Esophagus squamous epithelium (tissue), 5 donors: ENCODE results near the gene MMP11. TPM values are rescaled to one million over a fixed set of nuclear protein-coding genes. Genes with fewer than 3 reads are reported as not detected.

Source experiments
- DNase-seq: peaks from one replicate; lab custom pipeline; 2025; lab: John Stamatoyannopoulos, UW
- H3K27ac ChIP-seq, 4 donors: fragments of 200-600 bp; sonication (generic); one replicate each; pipeline ENCODE4 v1.5.1; 2016 to 2019; ENCODE audit warnings: mild to moderate bottlenecking in 1 of 4
- H3K27me3 ChIP-seq, 4 donors: fragments of 200-600 bp; sonication (generic); 1 replicate in 3 of 4; 2 replicates in 1 of 4; pipeline versions ENCODE4 v1.5.1 to v1.6.0; 2017 to 2021; ENCODE audit warnings: antibody characterized with exemption in 1 of 4
- H3K36me3 ChIP-seq, 3 donors: fragments of 200-600 bp; sonication (generic); one replicate each; pipeline ENCODE4 v1.5.1; 2016 to 2019
- H3K4me1 ChIP-seq, 3 donors: fragments of 200-600 bp; sonication (generic); one replicate each; pipeline ENCODE4 v1.5.1; 2017 to 2019
- H3K4me3 ChIP-seq, 4 donors: fragments of 200-600 bp; sonication (generic); 1 replicate in 3 of 4; 2 replicates in 1 of 4; pipeline ENCODE4 v1.5.1; 2016 to 2019; ENCODE audit warnings: mild to moderate bottlenecking in 2 of 4, moderate library complexity in 1 of 4
- H3K9me3 ChIP-seq, 3 donors: fragments of 200-600 bp; sonication (generic); one replicate each; pipeline ENCODE4 v1.5.1; 2016 to 2019
- POLR2A ChIP-seq, 4 donors: fragments of 450-650 bp; IDR thresholded peaks; one replicate each; pipeline ENCODE4 v1.6.1; 2017; ENCODE audit warnings: antibody characterized with exemption in 4 of 4, mild to moderate bottlenecking in 4 of 4, moderate library complexity in 3 of 4
- WGBS, 2 donors: methylation state at CpG; one replicate each; pipeline ENCODE4 v1.1.5; 2018; 5-methylcytosine and 5-hydroxymethylcytosine counted together
- intact Hi-C: fragments of 100-400 bp; cut with DNase I; formaldehyde crosslinking; loops from one replicate; pipeline ENCODE4 v1.15.0; 2022
- total RNA-seq, 4 donors: library from RNA; depleted of rRNA; stranded (reverse); fragments of >200 nt; gene quantifications; one replicate each; pipeline ENCODE4 v1.1.0, GENCODE V29; 2016
- TF ChIP-seq, protein P1 (sequence below), 6 experiments: fragments of 450-650 bp in 4 of 6; fragments of 200-600 bp in 2 of 6; sonication (generic) in 2 of 6; IDR thresholded peaks; one replicate each; pipeline ENCODE4 v1.5.1; 2016 to 2019; ENCODE audit warnings: antibody characterized with exemption in 6 of 6, mild to moderate bottlenecking in 4 of 6, moderate library complexity in 4 of 6
- donor health status: DM: yes; HTN: yes; CAD: no.

The MMP11 gene
- total RNA-seq, 4 donors from 2014 or later, result 0.34 to 1.6 (median 1.1) TPM

DNA sequence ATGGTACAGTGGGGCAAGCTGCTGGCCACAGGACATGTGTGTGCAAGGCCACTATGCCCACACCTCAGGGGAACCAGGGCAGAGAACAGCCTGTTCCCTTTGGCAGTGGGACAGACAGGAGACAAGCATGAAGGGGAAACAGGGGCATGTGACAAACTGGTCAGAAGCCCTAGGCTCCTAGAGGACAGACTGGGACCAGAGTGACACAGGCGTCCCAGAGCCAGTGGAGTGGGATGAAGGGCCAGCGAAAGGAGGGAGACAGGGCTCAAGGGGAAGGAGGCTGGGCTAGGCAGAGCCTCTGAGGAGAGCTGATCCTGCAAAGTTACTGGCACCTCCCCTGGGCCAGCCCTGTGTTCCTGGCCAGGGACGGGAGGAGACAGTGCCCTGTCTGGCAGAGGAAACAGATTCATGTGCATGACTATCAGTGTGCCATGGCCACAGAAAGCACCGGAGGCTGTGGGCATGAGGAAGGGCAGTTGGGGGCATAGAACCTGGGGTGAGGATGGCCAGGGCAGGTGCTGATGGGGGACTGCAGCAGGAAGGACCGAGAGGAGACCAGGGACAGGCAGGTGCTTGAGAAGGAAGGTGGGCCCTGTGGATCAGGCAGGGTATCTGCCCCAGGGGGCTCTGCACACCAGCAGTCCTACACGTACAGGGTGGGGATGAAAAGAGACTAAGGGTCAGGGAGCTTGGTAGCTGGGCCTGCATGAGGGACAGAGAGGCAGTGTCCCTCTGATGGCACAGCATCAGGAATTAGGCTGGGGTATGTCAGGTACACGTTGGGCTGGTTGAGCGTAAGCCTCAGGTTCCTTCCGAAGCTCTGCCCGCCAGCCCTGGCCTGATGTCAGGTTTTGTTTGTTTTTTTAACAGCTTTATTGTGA is 56.4 kb downstream of the MMP11 start:
- DNase-seq, result no peak
- Histone ChIP-seq H3K4me1 (no peaks in the 10 kb centered on the region), H3K27me3 (no peaks in the 10 kb centered on the region), H3K9me3 (no peaks in the 10 kb centered on the region), H3K4me3 (no peak overlapping the region), H3K27ac (no peak overlapping the region), H3K36me3 (peaks cover 48 to 100% (median 49%) of the 10 kb centered on the region in 3 donors)
- WGBS, 2 donors, result 85 to 86% methylated on average over 8 to 10 of the region's 10 CpGs
- TF ChIP-seq, protein P1, sequence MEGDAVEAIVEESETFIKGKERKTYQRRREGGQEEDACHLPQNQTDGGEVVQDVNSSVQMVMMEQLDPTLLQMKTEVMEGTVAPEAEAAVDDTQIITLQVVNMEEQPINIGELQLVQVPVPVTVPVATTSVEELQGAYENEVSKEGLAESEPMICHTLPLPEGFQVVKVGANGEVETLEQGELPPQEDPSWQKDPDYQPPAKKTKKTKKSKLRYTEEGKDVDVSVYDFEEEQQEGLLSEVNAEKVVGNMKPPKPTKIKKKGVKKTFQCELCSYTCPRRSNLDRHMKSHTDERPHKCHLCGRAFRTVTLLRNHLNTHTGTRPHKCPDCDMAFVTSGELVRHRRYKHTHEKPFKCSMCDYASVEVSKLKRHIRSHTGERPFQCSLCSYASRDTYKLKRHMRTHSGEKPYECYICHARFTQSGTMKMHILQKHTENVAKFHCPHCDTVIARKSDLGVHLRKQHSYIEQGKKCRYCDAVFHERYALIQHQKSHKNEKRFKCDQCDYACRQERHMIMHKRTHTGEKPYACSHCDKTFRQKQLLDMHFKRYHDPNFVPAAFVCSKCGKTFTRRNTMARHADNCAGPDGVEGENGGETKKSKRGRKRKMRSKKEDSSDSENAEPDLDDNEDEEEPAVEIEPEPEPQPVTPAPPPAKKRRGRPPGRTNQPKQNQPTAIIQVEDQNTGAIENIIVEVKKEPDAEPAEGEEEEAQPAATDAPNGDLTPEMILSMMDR (IDR thresholded peaks at IDR 0.05), result no peak
- TF ChIP-seq POLR2A (IDR thresholded peaks at IDR 0.05), result no peak
- intact Hi-C loops, result no loop called here

DNA sequence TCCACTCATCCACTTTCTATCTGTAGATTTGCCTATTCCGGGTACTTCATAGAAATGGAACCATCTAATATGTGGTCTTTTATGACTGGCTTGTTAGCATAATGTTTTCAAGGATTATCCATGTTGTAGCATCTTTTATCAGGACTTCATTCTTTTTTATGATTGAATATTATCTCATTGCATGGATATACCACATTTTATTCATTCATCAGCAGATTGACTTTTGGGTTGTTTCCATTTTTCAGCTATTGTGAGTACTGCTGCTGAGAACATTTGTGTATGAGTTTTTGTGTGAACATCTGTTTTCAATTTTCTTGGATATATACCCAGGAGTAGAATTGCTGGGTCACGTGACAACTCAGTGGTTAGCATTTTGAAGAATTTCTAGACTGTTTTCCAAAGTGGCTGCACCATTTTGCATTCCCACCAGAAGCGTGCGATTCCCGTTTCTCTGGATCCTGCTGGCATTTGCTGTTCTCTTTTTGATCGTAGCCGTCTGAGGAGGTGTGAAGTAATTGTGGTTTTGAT is 57.3 kb downstream of the MMP11 start:
- H3K36me3 ChIP-seq, result peaks cover 49 to 100% (median 52%) of the 10 kb centered on the region in 3 donors
- intact Hi-C loops, result no loop called here

DNA sequence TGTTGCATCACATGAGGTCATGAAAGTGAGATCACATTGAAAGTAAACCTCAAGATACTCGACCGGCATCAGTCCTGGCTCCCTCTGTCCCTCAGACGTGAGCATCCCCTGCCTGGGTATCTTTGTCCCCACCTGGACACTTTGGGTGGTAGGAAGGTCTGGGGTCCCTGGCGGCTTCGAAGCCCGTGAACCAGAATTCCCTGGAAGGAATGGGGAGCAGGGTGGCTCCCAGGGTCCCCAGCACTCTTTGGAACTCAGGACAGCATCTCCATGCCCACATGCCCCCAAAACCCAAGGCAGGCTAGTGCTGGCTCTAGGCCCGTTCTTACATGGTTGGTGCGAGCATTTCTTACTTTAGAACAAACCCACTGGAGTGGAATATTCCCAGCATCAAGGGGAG is 58.6 kb downstream of the MMP11 start:
- Histone ChIP-seq H3K36me3 (peaks cover 42 to 100% (median 44%) of the 10 kb centered on the region in 3 donors), H3K27me3 (no peaks in the 10 kb centered on the region), H3K4me3 (no peak overlapping the region), H3K27ac (no peak overlapping the region), H3K4me1 (peaks cover 0 to 15% (median 0%) of the 10 kb centered on the region in 3 donors), H3K9me3 (no peaks in the 10 kb centered on the region)
- DNase-seq, result no peak
- TF ChIP-seq POLR2A (IDR thresholded peaks at IDR 0.05), result no peak
- 94 to 98% methylated on average over 2 to 8 of the region's 8 CpGs for WGBS, 2 donors
- intact Hi-C loops, result no loop called here

More for the DNA sequence above, 57.3 kb downstream of the MMP11 start:
- 68% methylated on average over 7 of the region's 7 CpGs for WGBS, 2 donors
- DNase-seq, result no peak
- Histone ChIP-seq H3K27ac (no peak overlapping the region), H3K27me3 (no peaks in the 10 kb centered on the region), H3K9me3 (no peaks in the 10 kb centered on the region), H3K4me1 (peaks cover 0 to 3% (median 0%) of the 10 kb centered on the region in 3 donors), H3K4me3 (no peak overlapping the region)
- TF ChIP-seq, protein P1 (IDR thresholded peaks at IDR 0.05), result no peak
- TF ChIP-seq POLR2A (IDR thresholded peaks at IDR 0.05), result no peak

DNA sequence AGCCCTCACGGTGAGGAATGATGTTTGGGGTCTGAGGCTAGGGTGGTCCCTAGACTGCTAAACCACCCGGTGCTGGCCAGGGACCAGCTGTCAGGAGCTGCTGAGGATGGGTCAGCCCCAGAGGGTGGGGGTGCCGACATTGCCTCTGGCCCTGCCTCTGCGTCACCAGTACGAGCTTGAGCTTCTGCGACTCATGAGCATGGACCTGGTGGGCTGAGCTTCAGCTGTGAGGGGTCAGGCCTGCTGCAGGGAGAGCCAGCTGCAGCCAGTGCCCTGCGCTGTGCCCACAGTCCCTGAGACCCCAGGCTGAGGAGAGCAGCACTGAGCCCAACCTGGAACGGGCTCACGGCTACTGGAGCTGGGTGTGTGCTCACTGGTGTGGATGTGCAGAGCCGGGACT is 59.1 kb downstream of the MMP11 start:
- intact Hi-C loops, result no loop called here
- H3K36me3 ChIP-seq, result peaks cover 39 to 99% (median 42%) of the 10 kb centered on the region in 3 donors
- H3K4me3 ChIP-seq, result no peak overlapping the region
- no peak overlapping the region for H3K27ac ChIP-seq
- TF ChIP-seq, protein P1 (IDR thresholded peaks at IDR 0.05), result no peak
- no peak for TF ChIP-seq POLR2A (IDR thresholded peaks at IDR 0.05)
- H3K9me3 ChIP-seq, result no peaks in the 10 kb centered on the region
- H3K4me1 ChIP-seq, result peaks cover 0 to 16% (median 0%) of the 10 kb centered on the region in 3 donors
- DNase-seq, result no peak
- no peaks in the 10 kb centered on the region for H3K27me3 ChIP-seq
- WGBS, 2 donors, result 83% methylated on average over 1 of the region's 10 CpGs; no CpG with 5 or more reads in 1 of the 2 donors

DNA sequence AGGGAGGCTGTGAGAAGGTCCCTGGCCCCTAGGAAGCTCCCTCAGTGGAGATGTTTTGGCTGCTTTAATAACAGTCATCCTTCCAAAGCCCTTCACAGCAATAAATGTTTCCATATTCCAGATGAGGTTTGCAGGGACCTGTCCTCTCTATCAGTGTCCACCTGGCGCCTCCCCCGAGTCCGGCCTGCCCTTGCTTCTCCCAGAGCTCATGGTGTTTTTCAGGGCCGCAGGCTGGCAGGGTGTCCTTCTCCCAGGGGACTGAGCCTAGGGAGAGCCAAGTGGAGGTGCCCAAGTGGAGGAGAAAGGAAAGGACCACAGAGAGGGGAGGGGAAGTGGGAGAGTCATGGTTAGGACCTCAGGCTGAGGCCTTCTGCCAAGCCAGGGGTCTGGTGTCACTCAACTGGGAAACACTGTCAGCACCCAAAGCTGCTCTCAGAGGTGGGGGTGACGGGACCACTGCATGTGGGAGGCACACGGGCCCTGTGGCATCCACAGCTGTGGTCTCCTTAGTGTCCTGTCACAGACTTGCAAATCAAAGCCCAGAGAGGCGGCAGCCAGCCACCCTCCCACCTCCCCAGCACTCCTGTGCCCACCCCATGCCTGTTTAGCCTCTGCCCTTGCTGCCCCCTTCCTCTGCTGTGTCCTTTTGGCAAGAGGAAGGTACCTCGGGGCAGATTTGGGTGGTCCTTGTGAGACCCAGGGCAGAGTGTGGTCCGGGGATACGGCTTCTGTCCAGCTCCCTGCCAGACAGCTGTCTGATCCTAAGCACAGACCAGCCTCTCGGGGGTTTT is 59.8 kb downstream of the MMP11 start:
- intact Hi-C loops, result no loop called here
- DNase-seq, result no peak
- H3K27me3 ChIP-seq, result no peaks in the 10 kb centered on the region
- no peak overlapping the region for H3K4me3 ChIP-seq
- H3K9me3 ChIP-seq, result no peaks in the 10 kb centered on the region
- TF ChIP-seq POLR2A (IDR thresholded peaks at IDR 0.05), result no peak
- TF ChIP-seq, protein P1 (IDR thresholded peaks at IDR 0.05), result no peak
- H3K4me1 ChIP-seq, result peaks cover 0 to 16% (median 0%) of the 10 kb centered on the region in 3 donors
- 68 to 100% methylated on average over 2 to 3 of the region's 11 CpGs for WGBS, 2 donors
- H3K36me3 ChIP-seq, result peaks cover 33 to 92% (median 36%) of the 10 kb centered on the region in 3 donors
- H3K27ac ChIP-seq, result no peak overlapping the region
